ENCODE measurements around the gene SNED1. TPM values are rescaled to one million over a fixed set of nuclear protein-coding genes. Genes with fewer than 3 reads are reported as not detected.

The SNED1 gene
- total RNA-seq, 1 experiment from 2014 or later = 3.2 TPM

- CTCF ChIA-PET = no interaction called here
- DNase-seq (ENCODE audit: low spot score) = no peak
- H3K4me1 Mint-ChIP-seq = peaks cover 19% of the 10 kb centered on the region
These were observed 12.8 kb downstream of the SNED1 start for GRCh38 chr2:241011296-241011600.

DNA sequence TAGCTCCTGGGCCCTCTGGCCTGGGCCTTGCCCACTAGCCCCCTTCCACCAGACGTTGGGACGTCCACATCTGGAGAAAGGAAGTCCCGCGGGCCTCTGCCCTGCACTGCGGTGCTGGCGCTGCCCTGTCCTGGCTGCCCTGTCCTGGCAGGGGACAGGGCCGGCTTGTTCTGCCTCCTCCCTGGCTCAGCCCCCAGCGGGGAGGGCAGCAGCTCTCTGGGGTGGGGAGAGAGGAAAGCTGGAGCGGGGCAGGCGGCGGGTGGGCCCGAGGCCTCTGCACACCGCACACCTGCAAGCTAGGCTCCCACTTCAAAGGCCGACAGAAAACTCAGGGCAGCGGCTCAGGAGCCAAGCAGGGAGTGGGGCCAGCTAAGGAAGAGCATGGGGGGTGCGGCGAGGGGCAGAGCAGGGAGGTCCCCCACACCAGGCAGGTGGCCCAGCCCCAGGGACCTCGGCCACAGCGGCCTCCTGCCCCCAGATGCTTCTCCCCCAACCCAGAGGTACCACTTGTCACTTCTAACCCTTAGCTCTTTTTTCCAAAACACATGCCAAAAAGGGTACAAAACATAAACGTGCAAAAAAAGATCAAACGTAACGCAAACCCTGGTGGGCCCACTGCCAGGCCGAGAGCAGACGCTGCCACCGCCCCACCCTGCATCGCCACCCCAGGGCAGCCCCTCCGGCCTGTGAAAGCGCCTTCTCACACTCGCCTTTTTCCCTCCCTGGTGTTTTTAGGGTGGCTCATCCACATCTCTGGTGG lies 13.5 kb downstream of the SNED1 start:
- peaks cover 4% of the 10 kb centered on the region for H3K9me3 Mint-ChIP-seq
- H3K27me3 Mint-ChIP-seq (ENCODE audit: low read depth) = no peaks in the 10 kb centered on the region
- TF ChIP-seq PREB (CRISPR knock-in tag; IDR thresholded peaks at IDR 0.05; ENCODE audit: borderline replicate concordance) (no peak), JUN (CRISPR knock-in tag; IDR thresholded peaks at IDR 0.05) (no peak), ATF1 (CRISPR knock-in tag; IDR thresholded peaks at IDR 0.05) (no peak), ELF4 (CRISPR knock-in tag; IDR thresholded peaks at IDR 0.05; ENCODE audit: low read depth) (no peak), ZNF281 (CRISPR knock-in tag; IDR thresholded peaks at IDR 0.05) (no peak), FOXK1 (CRISPR knock-in tag; IDR thresholded peaks at IDR 0.05) (no peak), TCF7 (CRISPR knock-in tag; IDR thresholded peaks at IDR 0.05; ENCODE audit: low read depth) (no peak), MXD4 (CRISPR knock-in tag; IDR thresholded peaks at IDR 0.05; ENCODE audit: borderline replicate concordance) (no peak), ATF3 (CRISPR knock-in tag; conservative IDR thresholded peaks at IDR 0.05) (no peak)
- TF ChIP-seq, protein P1, sequence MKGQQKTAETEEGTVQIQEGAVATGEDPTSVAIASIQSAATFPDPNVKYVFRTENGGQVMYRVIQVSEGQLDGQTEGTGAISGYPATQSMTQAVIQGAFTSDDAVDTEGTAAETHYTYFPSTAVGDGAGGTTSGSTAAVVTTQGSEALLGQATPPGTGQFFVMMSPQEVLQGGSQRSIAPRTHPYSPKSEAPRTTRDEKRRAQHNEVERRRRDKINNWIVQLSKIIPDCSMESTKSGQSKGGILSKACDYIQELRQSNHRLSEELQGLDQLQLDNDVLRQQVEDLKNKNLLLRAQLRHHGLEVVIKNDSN (CRISPR knock-in tag; IDR thresholded peaks at IDR 0.05) = no peak
- TF ChIP-seq, protein P2, sequence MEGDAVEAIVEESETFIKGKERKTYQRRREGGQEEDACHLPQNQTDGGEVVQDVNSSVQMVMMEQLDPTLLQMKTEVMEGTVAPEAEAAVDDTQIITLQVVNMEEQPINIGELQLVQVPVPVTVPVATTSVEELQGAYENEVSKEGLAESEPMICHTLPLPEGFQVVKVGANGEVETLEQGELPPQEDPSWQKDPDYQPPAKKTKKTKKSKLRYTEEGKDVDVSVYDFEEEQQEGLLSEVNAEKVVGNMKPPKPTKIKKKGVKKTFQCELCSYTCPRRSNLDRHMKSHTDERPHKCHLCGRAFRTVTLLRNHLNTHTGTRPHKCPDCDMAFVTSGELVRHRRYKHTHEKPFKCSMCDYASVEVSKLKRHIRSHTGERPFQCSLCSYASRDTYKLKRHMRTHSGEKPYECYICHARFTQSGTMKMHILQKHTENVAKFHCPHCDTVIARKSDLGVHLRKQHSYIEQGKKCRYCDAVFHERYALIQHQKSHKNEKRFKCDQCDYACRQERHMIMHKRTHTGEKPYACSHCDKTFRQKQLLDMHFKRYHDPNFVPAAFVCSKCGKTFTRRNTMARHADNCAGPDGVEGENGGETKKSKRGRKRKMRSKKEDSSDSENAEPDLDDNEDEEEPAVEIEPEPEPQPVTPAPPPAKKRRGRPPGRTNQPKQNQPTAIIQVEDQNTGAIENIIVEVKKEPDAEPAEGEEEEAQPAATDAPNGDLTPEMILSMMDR (IDR thresholded peaks at IDR 0.05) = no peak
- no peak for ATAC-seq
- DNase-seq (ENCODE audit: low spot score) = no peak
- ChIA-PET POLR2A (no interaction called here), CTCF (interaction anchor here (1.1 kb wide), 1 partner anchor 29 kb away, joined by 4 read pairs; no protein-coding TSS in a partner anchor)
- H3K4me3 Mint-ChIP-seq = no peak overlapping the region
- no peaks in the 10 kb centered on the region for H3K36me3 Mint-ChIP-seq
- no peak overlapping the region for H3K27ac Mint-ChIP-seq
- peaks cover 19% of the 10 kb centered on the region for H3K4me1 Mint-ChIP-seq

More at GRCh38 chr2:241011296-241011600, 12.8 kb downstream of the SNED1 start:
- H3K9me3 Mint-ChIP-seq = peaks cover 11% of the 10 kb centered on the region
- H3K4me3 Mint-ChIP-seq = no peak overlapping the region
- ATAC-seq = no peak
- no peak overlapping the region for H3K27ac Mint-ChIP-seq
- peaks cover 3% of the 10 kb centered on the region; the same call in 1 of the 2 replicates for H3K36me3 Mint-ChIP-seq
- H3K27me3 Mint-ChIP-seq (ENCODE audit: low read depth) = no peaks in the 10 kb centered on the region
- TF ChIP-seq, protein P3, sequence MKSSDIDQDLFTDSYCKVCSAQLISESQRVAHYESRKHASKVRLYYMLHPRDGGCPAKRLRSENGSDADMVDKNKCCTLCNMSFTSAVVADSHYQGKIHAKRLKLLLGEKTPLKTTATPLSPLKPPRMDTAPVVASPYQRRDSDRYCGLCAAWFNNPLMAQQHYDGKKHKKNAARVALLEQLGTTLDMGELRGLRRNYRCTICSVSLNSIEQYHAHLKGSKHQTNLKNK (CRISPR knock-in tag; IDR thresholded peaks at IDR 0.05) = no peak
- TF ChIP-seq JUN (CRISPR knock-in tag; IDR thresholded peaks at IDR 0.05) = no peak
- TF ChIP-seq, protein P4, sequence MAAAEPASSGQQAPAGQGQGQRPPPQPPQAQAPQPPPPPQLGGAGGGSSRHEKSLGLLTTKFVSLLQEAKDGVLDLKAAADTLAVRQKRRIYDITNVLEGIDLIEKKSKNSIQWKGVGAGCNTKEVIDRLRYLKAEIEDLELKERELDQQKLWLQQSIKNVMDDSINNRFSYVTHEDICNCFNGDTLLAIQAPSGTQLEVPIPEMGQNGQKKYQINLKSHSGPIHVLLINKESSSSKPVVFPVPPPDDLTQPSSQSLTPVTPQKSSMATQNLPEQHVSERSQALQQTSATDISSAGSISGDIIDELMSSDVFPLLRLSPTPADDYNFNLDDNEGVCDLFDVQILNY (CRISPR knock-in tag; IDR thresholded peaks at IDR 0.05) = no peak
- no peak for TF ChIP-seq SP1 (CRISPR knock-in tag; conservative IDR thresholded peaks at IDR 0.05)
- TF ChIP-seq CBFB (CRISPR knock-in tag; IDR thresholded peaks at IDR 0.05; ENCODE audit: low read depth) = no peak
- no peak for TF ChIP-seq NR2C2 (CRISPR knock-in tag; IDR thresholded peaks at IDR 0.05)
- no peak for TF ChIP-seq IRF2 (CRISPR knock-in tag; IDR thresholded peaks at IDR 0.05; ENCODE audit: borderline replicate concordance, low read depth)
- TF ChIP-seq HMGA2 (CRISPR knock-in tag; IDR thresholded peaks at IDR 0.05) = no peak
- no peak for TF ChIP-seq E2F1 (CRISPR knock-in tag; IDR thresholded peaks at IDR 0.05)
- no peak for TF ChIP-seq MYBL2 (CRISPR knock-in tag; IDR thresholded peaks at IDR 0.05)
- no peak for TF ChIP-seq TEAD4 (CRISPR knock-in tag; IDR thresholded peaks at IDR 0.05)
- no peak for TF ChIP-seq ZNF317 (CRISPR knock-in tag; IDR thresholded peaks at IDR 0.05; ENCODE audit: borderline replicate concordance, low read depth)
- TF ChIP-seq MXD4 (CRISPR knock-in tag; IDR thresholded peaks at IDR 0.05; ENCODE audit: borderline replicate concordance) = no peak
- TF ChIP-seq ZNF423 (CRISPR knock-in tag; IDR thresholded peaks at IDR 0.05) = no peak
- no peak for TF ChIP-seq ESRRA (CRISPR knock-in tag; IDR thresholded peaks at IDR 0.05; ENCODE audit: borderline replicate concordance)
- TF ChIP-seq NR3C1 (CRISPR knock-in tag; conservative IDR thresholded peaks at IDR 0.05; ENCODE audit: low read depth) = no peak
- no peak for TF ChIP-seq ZNF671 (CRISPR knock-in tag; IDR thresholded peaks at IDR 0.05)
- TF ChIP-seq SOX15 (CRISPR knock-in tag; IDR thresholded peaks at IDR 0.05) = no peak
- POLR2A ChIA-PET = interaction anchor here (0.6 kb wide), 1 partner anchor 93 kb away, joined by 3 read pairs; no protein-coding TSS in a partner anchor
